Endothelial cell of umbilical vein (primary cell): ENCODE data around the gene TOP3B.

ENCODE experiments used
- CTCF ChIP-seq, 2 donors: IDR thresholded peaks; 1 replicate in 1 of 2; 2 replicates in 1 of 2; pipeline ENCODE4 v1.5.1; 2011; ENCODE audit warnings: low read length in 2 of 2, mild to moderate bottlenecking in 2 of 2, moderate library complexity in 2 of 2, control low read depth in 1 of 2, inconsistent platforms in 1 of 2, low read depth in 1 of 2; ENCODE audit not compliant: insufficient read depth in 1 of 2; ENCODE audit errors: extremely low read depth in 1 of 2
- POLR2A ChIP-seq: IDR thresholded peaks from 2 replicates; pipeline ENCODE4 v1.6.1; 2012; ENCODE audit warnings: low read depth, mild to moderate bottlenecking, control low read depth, low read length
- POLR2AphosphoS5 ChIP-seq: IDR thresholded peaks from 2 replicates; pipeline ENCODE4 v1.6.1; 2012; ENCODE audit warnings: low read depth, mild to moderate bottlenecking, control low read depth, low read length, moderate library complexity; ENCODE audit not compliant: insufficient read depth

- TF ChIP-seq CTCF (IDR thresholded peaks at IDR 0.05; ENCODE audit: extremely low read depth in 1 of 2, insufficient read depth in 1 of 2, low read depth in 1 of 2, low read length in 2 of 2) (no peak), POLR2A (no peak), POLR2AphosphoS5 (no peak)
These were observed 8.4 kb downstream of the TOP3B start for GRCh38 chr22:21974058-21974649.
